ENCODE data around the gene MYOF.
A peak's percentile ranks its signal among the peaks of the same experiment; 100 is the strongest.
"Not testable (repeated sequence)": the region's sequence is repeated elsewhere in the genome, so short reads cannot be mapped to it uniquely, and the experiment has no call there.

The MYOF gene

GRCh38 chr10:93376372-93377293 lies 105.5 kb downstream of the MYOF start:
- FAIRE-seq, result peak; percentile 81
- peak; percentile 14 for DNase-seq (ENCODE audit: insufficient read length, low spot score)
- TF ChIP-seq POU2F2 (IDR thresholded peaks at IDR 0.05; ENCODE audit: low read depth, low read length) (peak; percentile 45; the same call in 1 of the 2 replicates), POLR2A (IDR thresholded peaks at IDR 0.05; ENCODE audit: low read depth, low read length) (no peak), TAF1 (IDR thresholded peaks at IDR 0.05; ENCODE audit: low read depth, low read length) (no peak)

GRCh38 chr10:93370961-93371360 lies 111.2 kb downstream of the MYOF start:
- FAIRE-seq, result no peak

GRCh38 chr10:93369588-93370164 lies 112.5 kb downstream of the MYOF start:
- no peak for TF ChIP-seq TAF1 (IDR thresholded peaks at IDR 0.05; ENCODE audit: low read depth, low read length)
- TF ChIP-seq POLR2AphosphoS5 (IDR thresholded peaks at IDR 0.05; ENCODE audit: low read depth, low read length), result no peak
- TF ChIP-seq POU2F2 (IDR thresholded peaks at IDR 0.05; ENCODE audit: low read depth, low read length), result no peak
- no peak for TF ChIP-seq POLR2A (IDR thresholded peaks at IDR 0.05; ENCODE audit: low read depth, low read length)
- no peak for TF ChIP-seq SPI1 (IDR thresholded peaks at IDR 0.05; ENCODE audit: low read depth, low read length)
- no peak for TF ChIP-seq PAX5 (IDR thresholded peaks at IDR 0.05; ENCODE audit: insufficient read depth, low read length, severe bottlenecking)
- DNase-seq (ENCODE audit: insufficient read length, low spot score), result no peak
- no peak for FAIRE-seq

More at GRCh38 chr10:93370961-93371360, 111.2 kb downstream of the MYOF start:
- no peak for DNase-seq (ENCODE audit: insufficient read length, low spot score)
- TF ChIP-seq POU2F2 (IDR thresholded peaks at IDR 0.05; ENCODE audit: low read depth, low read length), result no peak
- TF ChIP-seq PAX5 (IDR thresholded peaks at IDR 0.05; ENCODE audit: insufficient read depth, low read length, severe bottlenecking), result no peak
- TF ChIP-seq POLR2AphosphoS5 (IDR thresholded peaks at IDR 0.05; ENCODE audit: low read depth, low read length), result no peak
- TF ChIP-seq POLR2A (IDR thresholded peaks at IDR 0.05; ENCODE audit: low read depth, low read length), result no peak
- TF ChIP-seq TAF1 (IDR thresholded peaks at IDR 0.05; ENCODE audit: low read depth, low read length), result no peak
- TF ChIP-seq SPI1 (IDR thresholded peaks at IDR 0.05; ENCODE audit: low read depth, low read length), result no peak

GRCh38 chr10:93368210-93368609 lies 113.9 kb downstream of the MYOF start:
- FAIRE-seq (no peak), DNase-seq (ENCODE audit: insufficient read length, low spot score) (no peak)
- TF ChIP-seq POLR2A (IDR thresholded peaks at IDR 0.05; ENCODE audit: low read depth, low read length) (no peak), SPI1 (IDR thresholded peaks at IDR 0.05; ENCODE audit: low read depth, low read length) (no peak), TAF1 (IDR thresholded peaks at IDR 0.05; ENCODE audit: low read depth, low read length) (no peak), POU2F2 (IDR thresholded peaks at IDR 0.05; ENCODE audit: low read depth, low read length) (no peak), PAX5 (IDR thresholded peaks at IDR 0.05; ENCODE audit: insufficient read depth, low read length, severe bottlenecking) (no peak), POLR2AphosphoS5 (IDR thresholded peaks at IDR 0.05; ENCODE audit: low read depth, low read length) (no peak)

- no peak for DNase-seq (ENCODE audit: insufficient read length, low spot score)
- no peak for FAIRE-seq
- TF ChIP-seq POU2F2 (IDR thresholded peaks at IDR 0.05; ENCODE audit: low read depth, low read length) (no peak), PAX5 (IDR thresholded peaks at IDR 0.05; ENCODE audit: insufficient read depth, low read length, severe bottlenecking) (no peak), POLR2AphosphoS5 (IDR thresholded peaks at IDR 0.05; ENCODE audit: low read depth, low read length) (no peak)
Observed at GRCh38 chr10:93367664-93368063, 114.5 kb downstream of the MYOF start.

- no peak for DNase-seq (ENCODE audit: insufficient read length, low spot score)
- no peak for FAIRE-seq
- no peak for TF ChIP-seq POLR2AphosphoS5 (IDR thresholded peaks at IDR 0.05; ENCODE audit: low read depth, low read length)
- no peak for TF ChIP-seq TAF1 (IDR thresholded peaks at IDR 0.05; ENCODE audit: low read depth, low read length)
- no peak for TF ChIP-seq SPI1 (IDR thresholded peaks at IDR 0.05; ENCODE audit: low read depth, low read length)
- TF ChIP-seq PAX5 (IDR thresholded peaks at IDR 0.05; ENCODE audit: insufficient read depth, low read length, severe bottlenecking), result no peak
- TF ChIP-seq POU2F2 (IDR thresholded peaks at IDR 0.05; ENCODE audit: low read depth, low read length), result no peak
- TF ChIP-seq POLR2A (IDR thresholded peaks at IDR 0.05; ENCODE audit: low read depth, low read length), result no peak
Observed at GRCh38 chr10:93364966-93365365, 117.2 kb downstream of the MYOF start.

GRCh38 chr10:93363891-93364648 lies 118.1 kb downstream of the MYOF start:
- FAIRE-seq (no peak), DNase-seq (ENCODE audit: insufficient read length, low spot score) (no peak)
- TF ChIP-seq POLR2A (IDR thresholded peaks at IDR 0.05; ENCODE audit: low read depth, low read length) (no peak), POLR2AphosphoS5 (IDR thresholded peaks at IDR 0.05; ENCODE audit: low read depth, low read length) (no peak), TAF1 (IDR thresholded peaks at IDR 0.05; ENCODE audit: low read depth, low read length) (no peak), PAX5 (IDR thresholded peaks at IDR 0.05; ENCODE audit: insufficient read depth, low read length, severe bottlenecking) (no peak), SPI1 (IDR thresholded peaks at IDR 0.05; ENCODE audit: low read depth, low read length) (no peak), POU2F2 (IDR thresholded peaks at IDR 0.05; ENCODE audit: low read depth, low read length) (no peak)

GRCh38 chr10:93358398-93358797 lies 123.7 kb downstream of the MYOF start:
- FAIRE-seq; DNase-seq (ENCODE audit: insufficient read length, low spot score): not testable (repeated sequence)

- FAIRE-seq, result peak; percentile 55
- TF ChIP-seq SPI1 (IDR thresholded peaks at IDR 0.05; ENCODE audit: low read depth, low read length) (no peak), POLR2AphosphoS5 (IDR thresholded peaks at IDR 0.05; ENCODE audit: low read depth, low read length) (no peak), POU2F2 (IDR thresholded peaks at IDR 0.05; ENCODE audit: low read depth, low read length) (no peak), POLR2A (IDR thresholded peaks at IDR 0.05; ENCODE audit: low read depth, low read length) (no peak)
- no peak for DNase-seq (ENCODE audit: insufficient read length, low spot score)
Observed at GRCh38 chr10:93357680-93358079, 124.5 kb downstream of the MYOF start.
